ENCODE results near the gene KIAA0319L.

- TF ChIP-seq POLR2AphosphoS5 (IDR thresholded peaks at IDR 0.05; ENCODE audit: low read depth, low read length) (no peak), CTCF (IDR thresholded peaks at IDR 0.05) (no peak)
Measured at GRCh38 chr1:35530168-35530567, 27.0 kb downstream of the KIAA0319L start.

All from Panc1 (cell line).